A549 (cell line): Measurements from ENCODE around the gene SOX5. TPM values are rescaled to one million over a fixed set of nuclear protein-coding genes. Genes with fewer than 3 reads are reported as not detected.

ENCODE experiments used
- ATAC-seq, 2 experiments: fragments of 200-7000 bp in 1 of 2; fragments of >200 bp in 1 of 2; cut with Nextera tagmentation in 1 of 2; cut with Tn5 transposase in 1 of 2; 3 replicates each; pipeline versions ENCODE4 v1.8.0 to v1.9.1; 2018 to 2020; ENCODE audit warnings: mild to moderate bottlenecking in 1 of 2, moderate library complexity in 1 of 2
- CTCF ChIA-PET: fragments of 300-600 bp; sonication (Branson Sonifier 250); formaldehyde crosslinking; extraction: SDS; loops from one replicate; lab custom pipeline; 2021; ENCODE audit warnings: antibody characterized with exemption, inconsistent platforms; lab: Yijun Ruan, JAX
- POLR2A ChIA-PET: fragments of 350-600 bp; formaldehyde crosslinking; extraction: SDS; loops from one replicate; lab custom pipeline; 2021; ENCODE audit warnings: antibody characterized with exemption, inconsistent platforms; lab: Yijun Ruan, JAX
- DNase-seq, 2 experiments: peaks; one replicate each; pipeline versions ENCODE4 v3.0.0 to v3.0.0-alpha.2; 2011 to 2016; ENCODE audit warnings: low read depth in 1 of 2, low spot score in 1 of 2
- FAIRE-seq: peaks from 2 replicates; lab custom pipeline; 2011; peaks lifted over from hg19 to GRCh38; lab: Jason Lieb, UNC
- H3K27ac ChIP-seq, 2 experiments: fragments of >200 bp; sonication (Bioruptor Twin); formaldehyde crosslinking; 3 replicates each; pipeline ENCODE4 v1.5.1; 2016 to 2017
- H3K4me1 ChIP-seq: fragments of >200 bp; sonication (Bioruptor Twin); formaldehyde crosslinking; 3 replicates; pipeline ENCODE4 v1.6.1; 2016
- H3K4me2 ChIP-seq: fragments of >200 bp; sonication (Bioruptor Twin); formaldehyde crosslinking; 3 replicates; pipeline ENCODE4 v1.6.1; 2016
- H3K4me3 ChIP-seq: fragments of >200 bp; sonication (Bioruptor Twin); formaldehyde crosslinking; 3 replicates; pipeline ENCODE4 v1.5.1; 2016
- H3K9me3 ChIP-seq: fragments of >200 bp; sonication (Bioruptor Twin); formaldehyde crosslinking; 3 replicates; pipeline ENCODE4 v1.6.1; 2016
- CBX2 ChIP-seq: fragments of 200-600 bp; sonication (generic); IDR thresholded peaks from 2 replicates; pipeline ENCODE4 v1.6.1; 2016; ENCODE audit warnings: low read depth, mild to moderate bottlenecking, borderline replicate concordance
- EHF ChIP-seq: fragments of 250-450 bp; sonication (Bioruptor Pico); IDR thresholded peaks from 2 replicates; pipeline ENCODE4 v1.5.0; 2020; ENCODE audit warnings: mild to moderate bottlenecking
- EHMT2 ChIP-seq: fragments of 200-600 bp; sonication (generic); IDR thresholded peaks from 2 replicates; pipeline ENCODE4 v1.6.1; 2016; ENCODE audit warnings: antibody characterized with exemption, low read depth, mild to moderate bottlenecking, moderate library complexity
- ELK1 ChIP-seq: fragments of 150-350 bp; IDR thresholded peaks from 2 replicates; pipeline ENCODE4 v1.6.1; 2014; ENCODE audit warnings: low read depth, mild to moderate bottlenecking, low read length
- KDM1A ChIP-seq: fragments of 200-600 bp; sonication (generic); IDR thresholded peaks from 2 replicates; pipeline ENCODE4 v1.6.1; 2016; ENCODE audit warnings: low read depth, mild to moderate bottlenecking
- MAFK ChIP-seq: fragments of 450-650 bp; IDR thresholded peaks from 2 replicates; pipeline ENCODE4 v1.6.1; 2014; ENCODE audit not compliant: partially characterized antibody
- MAZ ChIP-seq: fragments of 150-350 bp; IDR thresholded peaks from 2 replicates; pipeline ENCODE4 v1.6.1; 2014; ENCODE audit warnings: antibody characterized with exemption, low read depth, low read length, borderline replicate concordance
- NFE2L2 ChIP-seq: fragments of 150-350 bp; conservative IDR thresholded peaks from 2 replicates; pipeline ENCODE4 v1.6.1; 2014; ENCODE audit warnings: low read length
- PBX3 ChIP-seq: IDR thresholded peaks from 2 replicates; pipeline ENCODE4 v1.6.1; 2012
- POLR2AphosphoS2 ChIP-seq: conservative IDR thresholded peaks from 2 replicates; pipeline ENCODE4 v1.6.1; 2012; ENCODE audit warnings: low read length, improper control_type of control experiment, inconsistent platforms
- RAD21 ChIP-seq, 2 experiments: fragments of >200 bp in 1 of 2; sonication (Bioruptor Twin) in 1 of 2; formaldehyde crosslinking in 1 of 2; IDR thresholded peaks in 1 of 2; conservative IDR thresholded peaks in 1 of 2; 2 replicates in 1 of 2; 3 replicates in 1 of 2; pipeline ENCODE4 v1.6.1; 2012 to 2018; ENCODE audit warnings: inconsistent platforms in 1 of 2
- RARB ChIP-seq: fragments of 250-450 bp; sonication (Bioruptor Pico); IDR thresholded peaks from 2 replicates; pipeline ENCODE4 v1.8.0; 2021; ENCODE audit warnings: mild to moderate bottlenecking, moderate library complexity
- RCOR1 ChIP-seq: fragments of 150-350 bp; IDR thresholded peaks from 2 replicates; pipeline ENCODE4 v1.6.1; 2014; ENCODE audit warnings: antibody characterized with exemption, low read length, low read depth
- RFX5 ChIP-seq: fragments of 450-650 bp; IDR thresholded peaks from 2 replicates; pipeline ENCODE4 v1.7.1; 2014; ENCODE audit warnings: antibody characterized with exemption, mild to moderate bottlenecking, moderate library complexity
- SMC3 ChIP-seq: fragments of >200 bp; sonication (Bioruptor Twin); formaldehyde crosslinking; IDR thresholded peaks from 3 replicates; pipeline ENCODE4 v1.6.1; 2018; ENCODE audit warnings: inconsistent platforms
- SREBF2 ChIP-seq: fragments of 450-650 bp; IDR thresholded peaks from 2 replicates; pipeline ENCODE4 v1.6.1; 2014; ENCODE audit warnings: mild to moderate bottlenecking, moderate library complexity
- TFCP2L1 ChIP-seq: fragments of 250-450 bp; sonication (Bioruptor Pico); IDR thresholded peaks from 2 replicates; pipeline ENCODE4 v1.5.0; 2021; ENCODE audit warnings: mild to moderate bottlenecking
- ZNF302 ChIP-seq: fragments of 250-450 bp; sonication (Bioruptor Pico); IDR thresholded peaks from 2 replicates; pipeline ENCODE4 v1.9.0; 2021; ENCODE audit warnings: inconsistent platforms, mild to moderate bottlenecking, moderate library complexity
- ZSCAN20 ChIP-seq: fragments of 250-450 bp; sonication (Bioruptor Pico); IDR thresholded peaks from 2 replicates; pipeline ENCODE4 v1.8.0; 2022; ENCODE audit warnings: mild to moderate bottlenecking, moderate library complexity
- WGBS: methylation state at CpG from one replicate; pipeline ENCODE4 v1.1.6; 2017; ENCODE audit errors: missing lambda C conversion rate; 5-methylcytosine and 5-hydroxymethylcytosine counted together
- polyA plus RNA-seq, 4 experiments: library from polyadenylated mRNA; depleted of rRNA in 3 of 4; stranded (reverse); fragments of >200 nt; fragmentation: RNase III in 1 of 4; extraction: RNeasy Plus Mini Kit Qiagen cat#74134 plus additional on column Dnase treatment in 1 of 4; gene quantifications; 2 replicates in 3 of 4; 3 replicates in 1 of 4; pipeline ENCODE4 v1.2.3, GENCODE V29; 2011 to 2017
- TF ChIP-seq, protein P1 (sequence below): IDR thresholded peaks from 2 replicates; pipeline ENCODE4 v1.6.1; 2012; ENCODE audit warnings: low read depth, borderline replicate concordance
- TF ChIP-seq, protein P2 (sequence below): fragments of >200 bp; sonication (Bioruptor Twin); formaldehyde crosslinking; IDR thresholded peaks from 2 replicates; pipeline ENCODE4 v1.6.1; 2016
- TF ChIP-seq, protein P3 (sequence below): fragments of 250-450 bp; sonication (Bioruptor Pico); IDR thresholded peaks from 2 replicates; pipeline ENCODE4 v1.5.0; 2020; ENCODE audit warnings: low read depth, mild to moderate bottlenecking, moderate library complexity

The SOX5 gene
- polyA plus RNA-seq, 2 of the 4 experiments (the other 2 are of a cell fraction): not detected

DNA sequence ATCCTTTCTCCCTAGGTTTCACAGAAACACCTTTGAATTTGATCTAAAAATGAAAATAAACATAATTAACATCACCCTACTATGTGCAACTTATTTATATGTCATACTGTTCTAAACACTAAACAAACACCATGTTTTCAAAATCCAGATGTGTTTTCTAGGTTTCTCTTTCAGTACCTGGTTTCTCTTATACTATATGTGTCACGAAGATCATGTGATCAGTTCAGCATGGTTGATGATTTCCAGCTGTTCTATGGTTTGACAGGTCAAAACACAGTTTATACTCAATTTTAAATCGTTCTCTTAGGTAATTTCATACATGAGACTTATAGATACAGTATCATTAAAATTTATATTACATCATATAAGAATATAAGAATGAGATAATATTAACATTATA, 373.1 kb downstream of the SOX5 start:
- 4% methylated on average over 2 of the region's 2 CpGs for WGBS
- Histone ChIP-seq H3K4me1 (no peaks in the 10 kb centered on the region), H3K4me3 (no peak overlapping the region), H3K9me3 (no peaks in the 10 kb centered on the region), H3K27ac (no peak overlapping the region), H3K4me2 (no peak overlapping the region)
- FAIRE-seq: no peak
- DNase-seq: no peak
- POLR2A ChIA-PET: no interaction called here
- ATAC-seq: no peak
- TF ChIP-seq POLR2AphosphoS2 (no peak), TFCP2L1 (CRISPR knock-in tag) (no peak), PBX3 (no peak), MAFK (no peak), NFE2L2 (no peak), RFX5 (no peak), MAZ (no peak), ZSCAN20 (CRISPR knock-in tag) (no peak), KDM1A (no peak), ELK1 (no peak)
- TF ChIP-seq, protein P1, sequence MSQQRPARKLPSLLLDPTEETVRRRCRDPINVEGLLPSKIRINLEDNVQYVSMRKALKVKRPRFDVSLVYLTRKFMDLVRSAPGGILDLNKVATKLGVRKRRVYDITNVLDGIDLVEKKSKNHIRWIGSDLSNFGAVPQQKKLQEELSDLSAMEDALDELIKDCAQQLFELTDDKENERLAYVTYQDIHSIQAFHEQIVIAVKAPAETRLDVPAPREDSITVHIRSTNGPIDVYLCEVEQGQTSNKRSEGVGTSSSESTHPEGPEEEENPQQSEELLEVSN: no peak
- TF ChIP-seq, protein P2, sequence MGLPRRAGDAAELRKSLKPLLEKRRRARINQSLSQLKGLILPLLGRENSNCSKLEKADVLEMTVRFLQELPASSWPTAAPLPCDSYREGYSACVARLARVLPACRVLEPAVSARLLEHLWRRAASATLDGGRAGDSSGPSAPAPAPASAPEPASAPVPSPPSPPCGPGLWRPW: no peak
- CTCF ChIA-PET: interaction anchor here (1.8 kb wide), 1 partner anchor 15 kb away, joined by 5 read pairs; no protein-coding TSS in a partner anchor

DNA sequence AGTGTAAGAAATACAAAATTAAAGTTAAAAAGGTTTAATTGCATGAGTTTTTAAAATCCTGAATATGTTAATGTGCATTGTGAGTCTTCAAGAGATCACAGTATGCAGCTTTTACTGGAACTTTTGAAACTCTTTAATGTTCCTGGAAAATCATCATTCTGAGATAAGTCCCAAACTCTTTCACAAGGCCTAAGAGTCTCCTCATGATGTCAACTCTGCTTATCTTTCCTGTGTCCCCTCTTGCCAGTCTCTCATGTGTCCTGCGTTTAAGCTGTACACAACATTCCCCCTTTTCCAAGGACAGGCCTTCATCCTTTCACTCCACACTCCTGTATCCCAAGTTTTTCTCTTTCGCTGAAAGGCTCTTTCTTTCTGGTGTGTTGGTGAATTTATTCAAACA, 380.1 kb downstream of the SOX5 start:
- CTCF ChIA-PET: interaction anchor here (0.6 kb wide), 1 partner anchor 533 kb away, joined by 3 read pairs; no protein-coding TSS in a partner anchor
- POLR2A ChIA-PET: no interaction called here
- ATAC-seq (no peak), DNase-seq (no peak)
- H3K9me3 ChIP-seq: no peaks in the 10 kb centered on the region
- TF ChIP-seq ZNF302 (no peak), SMC3 (no peak), RAD21 (conservative IDR thresholded peaks at IDR 0.05 in 1 of 2, IDR thresholded peaks at IDR 0.05 in 1 of 2) (no peak), RARB (CRISPR knock-in tag) (no peak), RCOR1 (no peak), TFCP2L1 (CRISPR knock-in tag) (no peak), CBX2 (no peak), SREBF2 (no peak), EHF (CRISPR knock-in tag) (no peak), ZSCAN20 (CRISPR knock-in tag) (no peak), EHMT2 (no peak), MAZ (no peak)
- TF ChIP-seq, protein P2: no peak
- TF ChIP-seq, protein P1: no peak
- TF ChIP-seq, protein P3, sequence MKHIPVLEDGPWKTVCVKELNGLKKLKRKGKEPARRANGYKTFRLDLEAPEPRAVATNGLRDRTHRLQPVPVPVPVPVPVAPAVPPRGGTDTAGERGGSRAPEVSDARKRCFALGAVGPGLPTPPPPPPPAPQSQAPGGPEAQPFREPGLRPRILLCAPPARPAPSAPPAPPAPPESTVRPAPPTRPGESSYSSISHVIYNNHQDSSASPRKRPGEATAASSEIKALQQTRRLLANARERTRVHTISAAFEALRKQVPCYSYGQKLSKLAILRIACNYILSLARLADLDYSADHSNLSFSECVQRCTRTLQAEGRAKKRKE (CRISPR knock-in tag): no peak
- TF ChIP-seq, all 56 proteins: peak for 0
- 5% methylated on average over 2 of the region's 2 CpGs for WGBS
- Histone ChIP-seq H3K4me2 (no peak overlapping the region), H3K4me1 (no peaks in the 10 kb centered on the region), H3K27ac (no peak overlapping the region), H3K4me3 (no peak overlapping the region)
- no peak for FAIRE-seq
